NCI-H2081 treated with DMSO at 0.1 percent for 48 hours (cell line): Measurements from ENCODE around the gene EFHC2.
"Not testable (repeated sequence)": the region's sequence is repeated elsewhere in the genome, so short reads cannot be mapped to it uniquely, and the experiment has no call there.

ENCODE experiments used
- DNase-seq: peaks from one replicate; lab custom pipeline; 2025; lab: John Stamatoyannopoulos, UW

Gene EFHC2

GRCh38 chrX:44232081-44232480 is 111.4 kb downstream of the EFHC2 start:
- DNase-seq: no peak

GRCh38 chrX:44228621-44229020 is 114.9 kb downstream of the EFHC2 start:
- DNase-seq: no peak

GRCh38 chrX:44227991-44228390 is 115.5 kb downstream of the EFHC2 start:
- DNase-seq: no peak

GRCh38 chrX:44225667-44226066 is 117.8 kb downstream of the EFHC2 start:
- no peak for DNase-seq

GRCh38 chrX:44224760-44225159 is 118.7 kb downstream of the EFHC2 start:
- DNase-seq: no peak

GRCh38 chrX:44223150-44223549 is 120.3 kb downstream of the EFHC2 start:
- no peak for DNase-seq

- DNase-seq: no peak
These were observed 125.0 kb downstream of the EFHC2 start for GRCh38 chrX:44218465-44218864.

- no peak for DNase-seq
These were observed 127.3 kb downstream of the EFHC2 start for GRCh38 chrX:44216171-44216570.

GRCh38 chrX:44203791-44204190 is 139.7 kb downstream of the EFHC2 start:
- no peak for DNase-seq

- DNase-seq: no peak
These were observed 140.9 kb downstream of the EFHC2 start for GRCh38 chrX:44202596-44202995.

- no peak for DNase-seq
These were observed 154.4 kb downstream of the EFHC2 start for GRCh38 chrX:44189116-44189515.

- not testable (repeated sequence) for DNase-seq
These were observed 155.6 kb downstream of the EFHC2 start for GRCh38 chrX:44187915-44188314.

GRCh38 chrX:44183329-44183728 is 160.1 kb downstream of the EFHC2 start:
- DNase-seq: peak; percentile 76

- DNase-seq: peak; percentile 75
These were observed 165.0 kb downstream of the EFHC2 start for GRCh38 chrX:44178274-44179053.

- no peak for DNase-seq
These were observed 168.0 kb downstream of the EFHC2 start for GRCh38 chrX:44175455-44175854.

GRCh38 chrX:44174061-44174460 is 169.4 kb downstream of the EFHC2 start:
- DNase-seq: no peak

GRCh38 chrX:44173219-44173618 is 170.3 kb downstream of the EFHC2 start:
- DNase-seq: no peak

GRCh38 chrX:44167116-44167515 is 176.4 kb downstream of the EFHC2 start:
- DNase-seq: no peak

- DNase-seq: no peak
These were observed 180.5 kb downstream of the EFHC2 start for GRCh38 chrX:44162964-44163475.

- DNase-seq: no peak
These were observed 185.6 kb downstream of the EFHC2 start for GRCh38 chrX:44157858-44158257.

GRCh38 chrX:44157283-44157682 is 186.2 kb downstream of the EFHC2 start:
- no peak for DNase-seq

- no peak for DNase-seq
These were observed 186.7 kb downstream of the EFHC2 start for GRCh38 chrX:44156726-44157125.

GRCh38 chrX:44155126-44155525 is 188.3 kb downstream of the EFHC2 start:
- no peak for DNase-seq

GRCh38 chrX:44152852-44153251 is 190.6 kb downstream of the EFHC2 start:
- DNase-seq: no peak
